A673 (cell line): ENCODE results near the gene CSPG5.

ENCODE experiments used
- CTCF ChIP-seq: fragments of 300-800, 200-600 bp; sonication (generic); conservative IDR thresholded peaks from 2 replicates; pipeline ENCODE4 v1.5.1; 2017; ENCODE audit warnings: low read depth, mild to moderate bottlenecking, antibody characterized with exemption, low read length, moderate library complexity, mixed read lengths
- EZH2 ChIP-seq: fragments of 200-600 bp; sonication (generic); IDR thresholded peaks from 2 replicates; pipeline ENCODE4 v1.6.1; 2017; ENCODE audit warnings: borderline replicate concordance, low read depth, mild to moderate bottlenecking, mixed read lengths, antibody characterized with exemption, low read length; ENCODE audit not compliant: poor library complexity, severe bottlenecking

GRCh38 chr3:47611576-47611975 is 32.9 kb upstream of the CSPG5 start:
- TF ChIP-seq CTCF = no peak
- no peak for TF ChIP-seq EZH2
